ENCODE data around the gene CLCN4.
A peak's percentile ranks its signal among the peaks of the same experiment; 100 is the strongest.

The CLCN4 gene

GRCh38 chrX:10133980-10134676, 22.6 kb upstream of the CLCN4 start:
- H3K4me1 ChIP-seq (ENCODE audit: control insufficient read depth, insufficient read depth, low read length) = no peaks in the 10 kb centered on the region

GRCh38 chrX:10134921-10135320, 21.9 kb upstream of the CLCN4 start:
- DNase-seq (ENCODE audit: low read depth) = no peak
- H3K4me3 ChIP-seq (ENCODE audit: low read length) = no peak overlapping the region
- no peak overlapping the region for H3K9ac ChIP-seq (ENCODE audit: low read length)
- peaks cover 10% of the 10 kb centered on the region for H3K36me3 ChIP-seq (ENCODE audit: control insufficient read depth, insufficient read depth, low read length, severe bottlenecking)
- H3K4me1 ChIP-seq (ENCODE audit: control insufficient read depth, insufficient read depth, low read length) = no peaks in the 10 kb centered on the region
- no peaks in the 10 kb centered on the region for H3K9me3 ChIP-seq (ENCODE audit: control insufficient read depth, low read length)
- H3K27me3 ChIP-seq (replicated peaks; ENCODE audit: control insufficient read depth, insufficient read depth, low read length) = no peaks in the 10 kb centered on the region

More at GRCh38 chrX:10133980-10134676, 22.6 kb upstream of the CLCN4 start:
- H3K9ac ChIP-seq (ENCODE audit: low read length) = no peak overlapping the region
- no peak for DNase-seq (ENCODE audit: low read depth)
- H3K9me3 ChIP-seq (ENCODE audit: control insufficient read depth, low read length) = no peaks in the 10 kb centered on the region
- H3K27me3 ChIP-seq (replicated peaks; ENCODE audit: control insufficient read depth, insufficient read depth, low read length) = no peaks in the 10 kb centered on the region
- peaks cover 10% of the 10 kb centered on the region for H3K36me3 ChIP-seq (ENCODE audit: control insufficient read depth, insufficient read depth, low read length, severe bottlenecking)
- H3K4me3 ChIP-seq (ENCODE audit: low read length) = no peak overlapping the region

DNA sequence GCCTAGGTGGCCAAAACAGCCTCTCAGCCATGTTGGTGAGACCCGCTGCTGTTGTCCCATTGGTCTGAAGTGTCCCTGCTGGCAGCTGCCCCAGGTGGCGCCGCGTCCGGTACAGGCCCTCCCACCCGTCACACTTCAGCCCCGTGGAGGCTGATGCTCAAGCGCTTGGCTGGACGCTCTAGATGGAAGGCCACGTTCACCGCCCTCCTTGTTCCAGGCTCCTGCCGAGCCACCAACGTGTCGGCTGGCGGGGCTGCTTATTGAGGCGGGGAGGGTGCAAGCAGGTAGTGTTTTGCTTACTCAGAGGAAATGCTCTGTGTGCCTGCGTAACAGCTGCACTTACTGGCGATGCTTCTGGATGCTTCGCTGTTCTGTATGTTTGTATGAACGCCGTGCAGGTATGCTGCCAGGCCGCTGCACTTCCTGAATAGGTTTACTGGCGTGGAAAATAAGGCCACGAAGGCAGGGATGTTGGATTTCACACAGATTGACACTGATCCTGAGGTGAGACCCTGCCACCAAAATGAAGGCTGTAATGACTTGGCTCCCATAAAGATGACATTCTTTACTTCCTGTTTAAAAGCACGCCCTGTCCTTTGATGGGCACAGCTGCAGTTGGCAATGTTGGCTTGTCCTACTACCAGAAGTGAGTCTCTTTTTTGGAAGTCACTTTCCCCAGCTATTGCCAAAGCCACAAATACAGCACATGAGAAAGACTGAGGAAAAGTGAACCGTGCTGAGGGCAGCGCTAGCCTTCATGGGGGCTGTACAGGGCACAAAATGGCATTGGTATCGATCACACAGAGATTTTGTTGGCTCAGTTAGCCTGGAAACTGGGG, 21.0 kb upstream of the CLCN4 start:
- no peaks in the 10 kb centered on the region for H3K4me1 ChIP-seq (ENCODE audit: control insufficient read depth, insufficient read depth, low read length)
- H3K36me3 ChIP-seq (ENCODE audit: control insufficient read depth, insufficient read depth, low read length, severe bottlenecking) = peaks cover 10% of the 10 kb centered on the region
- no peak overlapping the region for H3K4me3 ChIP-seq (ENCODE audit: low read length)
- H3K9me3 ChIP-seq (ENCODE audit: control insufficient read depth, low read length) = no peaks in the 10 kb centered on the region
- no peak for DNase-seq (ENCODE audit: low read depth)
- H3K27me3 ChIP-seq (replicated peaks; ENCODE audit: control insufficient read depth, insufficient read depth, low read length) = no peaks in the 10 kb centered on the region
- no peak overlapping the region for H3K9ac ChIP-seq (ENCODE audit: low read length)

- Histone ChIP-seq H3K36me3 (ENCODE audit: control insufficient read depth, insufficient read depth, low read length, severe bottlenecking) (peaks cover 10% of the 10 kb centered on the region), H3K9ac (ENCODE audit: low read length) (no peak overlapping the region), H3K9me3 (ENCODE audit: control insufficient read depth, low read length) (no peaks in the 10 kb centered on the region), H3K4me3 (ENCODE audit: low read length) (no peak overlapping the region), H3K4me1 (ENCODE audit: control insufficient read depth, insufficient read depth, low read length) (no peaks in the 10 kb centered on the region), H3K27me3 (replicated peaks; ENCODE audit: control insufficient read depth, insufficient read depth, low read length) (no peaks in the 10 kb centered on the region)
- DNase-seq (ENCODE audit: low read depth) = no peak
Observed at GRCh38 chrX:10138726-10139125, 18.0 kb upstream of the CLCN4 start.

DNA sequence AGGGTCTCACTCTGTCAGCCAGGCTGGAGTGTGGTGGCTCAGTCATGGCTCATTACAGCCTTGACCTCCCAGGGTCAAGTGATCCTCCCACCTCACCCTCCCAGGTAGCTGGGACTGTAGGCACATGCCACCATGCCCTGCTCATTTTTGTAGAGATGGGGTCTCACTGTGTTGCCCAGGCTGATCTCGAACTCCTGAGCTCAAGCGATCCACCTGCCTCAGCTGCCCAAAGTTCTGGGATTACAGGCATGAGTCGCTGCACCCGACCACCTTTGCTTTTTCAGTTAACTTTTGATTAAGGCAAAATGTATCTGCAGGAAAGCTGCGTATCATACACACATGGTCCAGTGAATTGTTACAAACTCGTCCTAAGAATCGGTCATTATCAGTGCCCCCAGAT, 16.5 kb upstream of the CLCN4 start:
- no peak for DNase-seq (ENCODE audit: low read depth)
- no peaks in the 10 kb centered on the region for H3K4me1 ChIP-seq (ENCODE audit: control insufficient read depth, insufficient read depth, low read length)
- no peak overlapping the region for H3K4me3 ChIP-seq (ENCODE audit: low read length)
- H3K36me3 ChIP-seq (ENCODE audit: control insufficient read depth, insufficient read depth, low read length, severe bottlenecking) = peaks cover 1% of the 10 kb centered on the region
- H3K27me3 ChIP-seq (replicated peaks; ENCODE audit: control insufficient read depth, insufficient read depth, low read length) = no peaks in the 10 kb centered on the region
- no peak overlapping the region for H3K9ac ChIP-seq (ENCODE audit: low read length)
- no peaks in the 10 kb centered on the region for H3K9me3 ChIP-seq (ENCODE audit: control insufficient read depth, low read length)

GRCh38 chrX:10142041-10142599, 14.7 kb upstream of the CLCN4 start:
- no peaks in the 10 kb centered on the region for H3K9me3 ChIP-seq (ENCODE audit: control insufficient read depth, low read length)
- H3K9ac ChIP-seq (ENCODE audit: low read length) = no peak overlapping the region
- DNase-seq (ENCODE audit: low read depth) = no peak
- H3K4me3 ChIP-seq (ENCODE audit: low read length) = no peak overlapping the region
- H3K36me3 ChIP-seq (ENCODE audit: control insufficient read depth, insufficient read depth, low read length, severe bottlenecking) = no peaks in the 10 kb centered on the region
- H3K27me3 ChIP-seq (replicated peaks; ENCODE audit: control insufficient read depth, insufficient read depth, low read length) = no peaks in the 10 kb centered on the region
- no peaks in the 10 kb centered on the region for H3K4me1 ChIP-seq (ENCODE audit: control insufficient read depth, insufficient read depth, low read length)

DNA sequence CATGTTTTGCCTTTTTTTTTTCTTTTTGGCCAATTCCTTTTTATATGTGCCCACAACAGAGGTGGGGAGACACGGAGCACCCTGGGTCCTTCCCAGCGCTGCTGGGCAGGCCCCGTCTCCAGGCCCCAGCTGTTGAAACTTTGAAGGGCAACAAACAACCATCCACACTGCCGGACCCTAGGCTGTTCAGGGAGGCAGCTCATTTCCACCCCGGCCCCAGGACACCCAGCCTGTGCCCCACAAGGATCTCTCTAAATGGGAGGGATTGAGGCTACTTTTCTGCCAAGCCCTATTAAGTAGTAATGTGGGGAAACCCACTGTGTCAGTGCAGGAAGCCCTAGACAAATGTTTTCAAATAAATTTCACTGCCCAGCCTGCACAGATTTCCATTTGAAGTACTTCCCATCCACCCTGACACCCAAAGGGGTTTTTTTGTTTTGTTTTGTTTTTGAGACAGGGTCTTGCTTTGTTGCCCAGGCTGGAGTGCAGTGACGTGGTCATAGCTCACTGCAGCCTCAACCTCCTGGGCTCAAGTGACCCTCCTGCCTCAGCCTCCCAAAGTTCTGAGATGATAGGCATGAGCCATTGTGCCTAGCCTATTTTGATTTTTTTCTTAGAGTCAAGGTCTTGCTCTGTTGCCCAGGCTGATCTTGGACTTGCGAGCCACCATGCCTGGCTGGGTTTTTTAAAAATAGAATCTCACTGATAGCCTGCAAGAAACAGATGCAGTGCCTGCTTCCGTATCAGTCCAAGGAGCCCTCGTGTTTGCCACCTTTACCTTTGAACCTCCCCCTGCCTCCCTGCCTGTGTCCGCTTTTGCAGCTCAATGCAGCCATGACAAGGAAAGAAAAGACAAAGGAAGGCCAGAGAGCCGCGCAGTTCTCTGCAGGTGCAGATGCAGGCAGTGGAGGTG, 13.4 kb upstream of the CLCN4 start:
- no peaks in the 10 kb centered on the region for H3K36me3 ChIP-seq (ENCODE audit: control insufficient read depth, insufficient read depth, low read length, severe bottlenecking)
- H3K4me1 ChIP-seq (ENCODE audit: control insufficient read depth, insufficient read depth, low read length) = no peaks in the 10 kb centered on the region

GRCh38 chrX:10146346-10146745, 10.4 kb upstream of the CLCN4 start:
- no peak overlapping the region for H3K9ac ChIP-seq (ENCODE audit: low read length)
- H3K36me3 ChIP-seq (ENCODE audit: control insufficient read depth, insufficient read depth, low read length, severe bottlenecking) = no peaks in the 10 kb centered on the region
- no peaks in the 10 kb centered on the region for H3K4me1 ChIP-seq (ENCODE audit: control insufficient read depth, insufficient read depth, low read length)
- H3K27me3 ChIP-seq (replicated peaks; ENCODE audit: control insufficient read depth, insufficient read depth, low read length) = peaks cover 2% of the 10 kb centered on the region
- H3K9me3 ChIP-seq (ENCODE audit: control insufficient read depth, low read length) = no peaks in the 10 kb centered on the region
- no peak overlapping the region for H3K4me3 ChIP-seq (ENCODE audit: low read length)
- no peak for DNase-seq (ENCODE audit: low read depth)

More for the DNA sequence above, 13.4 kb upstream of the CLCN4 start:
- Histone ChIP-seq H3K9ac (ENCODE audit: low read length) (no peak overlapping the region), H3K9me3 (ENCODE audit: control insufficient read depth, low read length) (no peaks in the 10 kb centered on the region), H3K4me3 (ENCODE audit: low read length) (no peak overlapping the region), H3K27me3 (replicated peaks; ENCODE audit: control insufficient read depth, insufficient read depth, low read length) (no peaks in the 10 kb centered on the region)
- no peak for DNase-seq (ENCODE audit: low read depth)

DNA sequence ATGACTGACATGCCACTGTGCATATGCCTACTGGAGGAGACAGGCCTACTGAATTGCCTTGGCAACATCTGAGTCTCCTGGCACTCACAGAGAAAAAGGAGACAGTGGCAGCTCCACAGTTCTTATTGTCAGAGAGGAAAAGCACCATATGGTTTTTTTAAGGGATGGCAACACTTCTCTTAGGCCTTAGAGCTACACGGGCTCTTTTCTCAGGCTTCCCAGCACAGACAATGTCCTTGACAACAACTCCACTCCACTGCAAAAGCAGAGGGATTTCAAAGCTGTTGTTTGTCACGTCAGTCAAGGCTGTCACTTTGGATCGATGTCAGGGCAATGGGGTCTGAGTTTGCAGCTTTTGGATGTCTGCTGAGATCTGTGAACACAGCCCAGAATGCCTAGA, 4.7 kb upstream of the CLCN4 start:
- Histone ChIP-seq H3K9ac (ENCODE audit: low read length) (no peak overlapping the region), H3K36me3 (ENCODE audit: control insufficient read depth, insufficient read depth, low read length, severe bottlenecking) (no peaks in the 10 kb centered on the region), H3K27me3 (replicated peaks; ENCODE audit: control insufficient read depth, insufficient read depth, low read length) (peaks cover 10% of the 10 kb centered on the region), H3K4me3 (ENCODE audit: low read length) (no peak overlapping the region), H3K9me3 (ENCODE audit: control insufficient read depth, low read length) (no peaks in the 10 kb centered on the region), H3K4me1 (ENCODE audit: control insufficient read depth, insufficient read depth, low read length) (peaks cover 6% of the 10 kb centered on the region)
- no peak for DNase-seq (ENCODE audit: low read depth)

DNA sequence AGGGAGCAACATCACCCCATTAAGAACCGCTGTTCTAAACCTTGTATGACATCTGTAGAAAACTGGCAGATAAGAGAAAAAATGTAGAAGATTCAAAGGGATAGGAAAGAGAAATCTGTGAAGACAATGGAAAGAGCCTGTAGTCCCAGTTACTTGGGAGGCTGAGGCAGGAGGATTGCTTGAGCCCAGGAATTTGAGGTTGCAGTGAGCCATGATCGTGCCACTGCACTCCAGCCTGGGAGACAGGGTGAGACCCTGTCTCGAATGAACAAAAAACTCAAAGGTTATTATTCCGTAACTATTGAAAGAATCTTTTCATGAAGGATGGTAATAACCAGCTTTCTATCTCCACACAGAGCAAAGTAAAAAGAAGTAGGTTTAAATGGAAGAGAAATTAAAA, 1.6 kb upstream of the CLCN4 start:
- H3K4me1 ChIP-seq (ENCODE audit: control insufficient read depth, insufficient read depth, low read length) = peaks cover 14% of the 10 kb centered on the region
- DNase-seq (ENCODE audit: low read depth) = no peak
- peaks cover 15% of the 10 kb centered on the region for H3K27me3 ChIP-seq (replicated peaks; ENCODE audit: control insufficient read depth, insufficient read depth, low read length)
- H3K9ac ChIP-seq (ENCODE audit: low read length) = no peak overlapping the region
- no peaks in the 10 kb centered on the region for H3K36me3 ChIP-seq (ENCODE audit: control insufficient read depth, insufficient read depth, low read length, severe bottlenecking)
- no peaks in the 10 kb centered on the region for H3K9me3 ChIP-seq (ENCODE audit: control insufficient read depth, low read length)
- no peak overlapping the region for H3K4me3 ChIP-seq (ENCODE audit: low read length)

DNA sequence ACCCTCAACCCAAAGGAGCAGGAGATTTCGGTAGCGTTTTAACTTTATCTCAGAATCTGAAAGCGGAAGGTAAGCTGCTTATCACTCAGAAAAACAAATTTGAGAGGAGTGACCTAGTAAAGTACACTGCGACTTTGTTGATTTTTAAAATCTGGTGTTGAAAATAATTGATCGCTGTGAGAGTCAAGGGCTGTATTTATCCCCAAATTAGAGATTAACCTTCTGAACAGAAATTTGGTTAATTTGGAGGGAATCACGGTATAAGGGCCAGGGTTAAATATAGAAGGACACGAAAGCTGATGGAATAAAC, 212 bp downstream of the CLCN4 start:
- Histone ChIP-seq H3K27me3 (replicated peaks; ENCODE audit: control insufficient read depth, insufficient read depth, low read length) (peaks cover 12% of the 10 kb centered on the region), H3K9me3 (ENCODE audit: control insufficient read depth, low read length) (no peaks in the 10 kb centered on the region), H3K4me3 (ENCODE audit: low read length) (peak overlapping the region; percentile 72), H3K9ac (ENCODE audit: low read length) (peak overlapping the region; percentile 73), H3K4me1 (ENCODE audit: control insufficient read depth, insufficient read depth, low read length) (peaks cover 14% of the 10 kb centered on the region), H3K36me3 (ENCODE audit: control insufficient read depth, insufficient read depth, low read length, severe bottlenecking) (no peaks in the 10 kb centered on the region)
- no peak for DNase-seq (ENCODE audit: low read depth)

Data from adipocyte (in vitro differentiated cells).